K562 treated with DMSO at 1 percent for 4 hours (cell line): ENCODE measurements around the gene KRT17. TPM values are rescaled to one million over a fixed set of nuclear protein-coding genes. Genes with fewer than 3 reads are reported as not detected.

Experiments used
- total RNA-seq: library from RNA; unstranded; fragments of 300-600 nt; gene quantifications from 2 replicates; pipeline ENCODE4 v1.2.3, GENCODE V29; 2022; ENCODE audit not compliant: insufficient read depth

Gene KRT17
- total RNA-seq = not detected in 2 replicates

GRCh38 chr17:41624208-41625101 lies at the start of gene KRT17:
Gene KRT17, minus strand, starts transcription at chr17:41624575. Its CDS starts 66 bp downstream, at chr17:41624509.

DNA sequence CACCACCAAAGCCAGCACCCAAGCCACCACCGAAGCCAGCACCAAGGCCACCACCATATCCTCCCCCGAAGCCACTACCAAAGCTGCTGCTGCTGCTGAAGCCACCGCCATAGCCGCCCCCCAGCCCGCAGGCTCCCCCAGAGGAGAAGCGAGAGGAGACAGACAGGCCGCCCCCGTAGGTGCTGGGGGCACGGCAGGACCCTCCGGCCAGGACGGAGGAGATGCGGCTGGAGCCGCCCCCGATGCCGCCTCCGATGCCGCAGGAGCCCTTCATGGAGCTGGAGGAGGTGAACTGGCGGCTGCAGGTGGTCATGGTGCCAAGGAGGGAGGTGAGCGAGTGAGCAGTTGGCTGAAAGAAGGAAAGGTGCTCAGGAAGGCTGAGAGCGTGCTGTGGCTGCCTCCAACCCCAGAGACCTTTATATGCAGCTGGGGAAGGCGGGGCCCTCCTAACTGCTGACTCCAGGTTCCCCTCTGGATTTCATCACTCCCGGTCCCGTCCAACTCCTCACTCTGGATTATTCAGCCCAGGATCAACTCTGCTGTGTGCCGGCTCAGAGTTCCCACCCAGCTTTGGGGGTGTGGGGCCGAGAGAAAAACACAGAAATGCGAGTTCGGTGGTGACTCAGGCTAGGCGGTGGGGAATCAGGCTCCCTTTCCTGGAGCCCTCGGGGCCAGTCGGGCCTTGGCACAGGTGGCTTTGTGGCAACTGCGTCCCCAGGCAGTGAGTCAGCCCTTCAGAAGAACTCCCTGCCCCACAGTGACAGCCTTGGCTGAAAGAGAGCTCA lies 11.8 kb downstream of the KRT17 start, which contains the start of gene KRT16:
TSS of gene KRT16 (minus strand) at position 392 of the 785 bp plus-strand sequence. CDS start at position 313, 79 bp downstream.

GRCh38 chr17:41586863-41587495 lies 37.4 kb downstream of the KRT17 start, which contains the start of gene KRT14:
Gene KRT14, minus strand, starts transcription at chr17:41586895. Its CDS starts 61 bp downstream, at chr17:41586834.

GRCh38 chr17:41571561-41572434 lies 52.6 kb downstream of the KRT17 start, which contains the start of gene KRT9:
Gene KRT9, minus strand, starts transcription at chr17:41572059. Its CDS starts 67 bp downstream, at chr17:41571992.

Other genes starting within 250 kb of the KRT17 start
- not detected in 2 replicates for gene KRT34, start 242.3 kb downstream of the KRT17 start, total RNA-seq
- not detected in 2 replicates for gene KRT31, start 227.0 kb downstream of the KRT17 start, total RNA-seq
- gene KRT37, start 200.0 kb downstream of the KRT17 start, total RNA-seq = not detected in 2 replicates
- gene KRT38, start 183.6 kb downstream of the KRT17 start, total RNA-seq = not detected in 2 replicates
- gene KRT32, start 157.2 kb downstream of the KRT17 start, total RNA-seq = not detected in 2 replicates
- not detected in 2 replicates for gene KRT35, start 143.4 kb downstream of the KRT17 start, total RNA-seq
- gene KRT36, start 134.7 kb downstream of the KRT17 start, total RNA-seq = not detected in 2 replicates
- gene KRT13, start 119.0 kb downstream of the KRT17 start, total RNA-seq = not detected in 2 replicates
- gene KRT15, start 105.7 kb downstream of the KRT17 start, total RNA-seq = 1.0 TPM in 1 of 2 replicates, not detected in the other
- 155 and 171 TPM in 2 replicates for gene KRT19, start 96.3 kb downstream of the KRT17 start, total RNA-seq
- gene KRT9, start 52.5 kb downstream of the KRT17 start, total RNA-seq = not detected in 2 replicates
- gene KRT14, start 37.7 kb downstream of the KRT17 start, total RNA-seq = not detected in 2 replicates
- not detected in 2 replicates for gene KRT16, start 11.8 kb downstream of the KRT17 start, total RNA-seq
- gene EIF1, start 64.3 kb upstream of the KRT17 start, total RNA-seq = 1,253 and 1,263 TPM in 2 replicates
- not detected in 2 replicates for gene GAST, start 87.8 kb upstream of the KRT17 start, total RNA-seq
- gene HAP1, start 110.1 kb upstream of the KRT17 start, total RNA-seq = not detected in 2 replicates
- 223 and 303 TPM in 2 replicates for gene JUP, start 162.1 kb upstream of the KRT17 start, total RNA-seq
- gene P3H4, start 187.4 kb upstream of the KRT17 start, total RNA-seq = 2.5 and 3.0 TPM in 2 replicates
- gene FKBP10, start 188.4 kb upstream of the KRT17 start, total RNA-seq = 3.2 and 4.0 TPM in 2 replicates
- gene NT5C3B, start 211.7 kb upstream of the KRT17 start, total RNA-seq = 94.8 and 98.5 TPM in 2 replicates
- gene KLHL10, start 213.2 kb upstream of the KRT17 start, total RNA-seq = not detected in 2 replicates
- 4.6 and 7.3 TPM in 2 replicates for gene KLHL11, start 240.8 kb upstream of the KRT17 start, total RNA-seq